ENCODE measurements around the gene OSCP1.

The OSCP1 gene

DNA sequence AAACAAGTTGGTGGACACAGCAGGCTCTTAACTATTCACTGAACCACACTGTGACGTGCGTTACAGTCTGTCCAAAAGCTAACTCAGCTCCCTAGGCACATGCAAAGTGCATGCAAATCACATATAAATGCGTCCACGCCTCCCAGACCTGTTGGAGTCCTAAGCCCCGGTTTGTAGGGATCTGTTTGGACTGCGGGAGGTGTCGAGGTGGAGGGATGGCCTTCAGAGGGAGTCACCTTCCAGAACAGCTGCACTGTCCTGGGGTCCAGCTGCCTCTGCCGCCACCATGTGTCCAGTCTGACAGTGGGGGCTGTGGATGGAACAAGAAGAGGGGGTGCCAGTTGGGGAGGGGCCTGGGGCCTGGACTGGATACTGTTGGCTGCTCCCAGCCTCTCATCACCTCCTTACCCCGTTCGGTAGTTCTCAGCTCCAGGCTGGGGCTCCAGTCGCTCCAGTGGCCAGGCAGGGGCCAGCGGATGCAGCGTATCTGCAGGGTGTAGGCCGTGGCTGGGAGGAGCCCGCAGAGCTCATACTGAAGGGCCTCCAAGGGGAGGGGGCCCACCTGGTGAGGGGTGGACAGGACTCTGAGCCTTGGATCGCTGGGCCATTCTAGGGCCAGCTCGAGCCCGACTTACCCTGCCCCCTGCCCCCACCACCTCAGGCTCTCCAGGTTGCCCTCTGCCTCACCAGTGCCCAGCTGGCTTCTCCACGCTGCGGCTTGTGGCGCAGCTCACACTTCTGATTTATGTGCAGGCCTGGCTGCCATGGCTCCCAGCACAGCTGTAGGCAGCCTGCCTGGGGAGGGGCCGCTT lies 21.8 kb upstream of the OSCP1 start:
- Histone ChIP-seq H3K4me3 (ENCODE audit: low read depth in 1 of 2, low read length in 2 of 2) (no peak overlapping the region), H3K4me1 (ENCODE audit: insufficient read depth, low read length) (no peaks in the 10 kb centered on the region), H3K27me3 (ENCODE audit: control insufficient read depth in 1 of 2, insufficient read depth in 2 of 2, low read length in 2 of 2) (no peaks in the 10 kb centered on the region), H3K9ac (ENCODE audit: low read length) (no peak overlapping the region), H3K27ac (ENCODE audit: low read depth, low read length) (no peak overlapping the region), H3K9me3 (ENCODE audit: low read length) (no peaks in the 10 kb centered on the region), H3K36me3 (ENCODE audit: insufficient read depth, low read length) (no peaks in the 10 kb centered on the region)

DNA sequence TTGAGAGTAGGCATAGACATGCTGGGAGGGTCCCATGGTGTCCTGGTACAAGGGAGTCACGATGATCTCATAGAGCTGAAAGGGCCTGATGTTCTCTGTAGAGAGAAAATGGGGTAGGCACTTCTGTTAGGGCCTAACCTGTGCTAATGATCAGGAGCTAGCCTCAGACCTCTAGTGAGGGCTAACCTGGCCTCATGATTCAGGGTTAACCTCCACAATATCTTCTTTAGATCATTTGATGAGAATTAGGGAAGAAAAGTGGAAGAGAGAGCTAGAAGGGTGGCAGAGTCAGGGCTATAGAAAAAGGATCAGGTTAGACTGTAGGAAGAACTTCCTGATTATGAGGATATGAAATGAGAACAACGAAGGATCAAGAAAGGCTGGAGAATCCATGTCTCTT lies 18.9 kb upstream of the OSCP1 start:
- Histone ChIP-seq H3K9ac (ENCODE audit: low read length) (no peak overlapping the region), H3K36me3 (ENCODE audit: insufficient read depth, low read length) (no peaks in the 10 kb centered on the region), H3K9me3 (ENCODE audit: low read length) (no peaks in the 10 kb centered on the region), H3K4me1 (ENCODE audit: insufficient read depth, low read length) (peaks cover 9% of the 10 kb centered on the region), H3K4me3 (ENCODE audit: low read depth in 1 of 2, low read length in 2 of 2) (no peak overlapping the region), H3K27ac (ENCODE audit: low read depth, low read length) (no peak overlapping the region), H3K27me3 (ENCODE audit: control insufficient read depth in 1 of 2, insufficient read depth in 2 of 2, low read length in 2 of 2) (no peaks in the 10 kb centered on the region)

DNA sequence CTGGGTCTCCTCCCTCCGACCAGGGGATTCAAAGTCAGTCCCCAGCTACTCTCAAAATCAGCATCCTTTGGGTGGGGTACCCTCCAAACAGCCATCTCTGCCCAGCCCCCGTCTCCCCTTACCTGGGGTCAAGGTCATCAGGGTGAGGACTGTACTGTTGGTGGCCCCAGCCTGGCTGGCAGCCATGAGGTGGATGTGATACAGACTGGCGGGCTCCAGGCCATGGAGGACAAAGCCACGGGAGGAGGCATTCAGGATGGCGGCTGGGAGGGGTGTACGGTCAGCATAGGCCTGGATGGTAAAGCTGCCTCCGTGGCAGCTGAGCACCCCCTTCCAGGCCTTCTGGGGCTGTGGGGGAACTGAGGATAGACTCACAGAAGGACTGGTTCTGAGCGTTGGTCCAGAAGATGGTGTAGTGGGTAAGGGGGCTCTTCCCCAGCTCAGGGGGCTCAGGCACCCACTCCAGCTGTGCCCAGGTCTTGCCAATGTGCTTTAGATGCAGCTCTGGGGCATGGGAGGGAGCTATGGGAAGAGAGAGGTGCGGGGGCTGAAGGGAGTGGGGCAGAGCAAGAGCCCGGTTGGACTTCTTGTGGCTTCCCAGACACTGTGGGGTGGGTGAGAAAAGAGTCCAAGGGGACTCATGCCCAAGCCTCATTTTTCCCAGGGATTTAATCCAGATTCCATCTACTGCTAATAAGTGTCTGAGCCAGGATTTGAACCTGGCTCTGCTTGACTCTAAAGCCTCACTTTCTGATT lies 17.6 kb upstream of the OSCP1 start:
- H3K36me3 ChIP-seq (ENCODE audit: insufficient read depth, low read length) = no peaks in the 10 kb centered on the region
- H3K9me3 ChIP-seq (ENCODE audit: low read length) = no peaks in the 10 kb centered on the region
- H3K27me3 ChIP-seq (ENCODE audit: control insufficient read depth in 1 of 2, insufficient read depth in 2 of 2, low read length in 2 of 2) = no peaks in the 10 kb centered on the region
- H3K4me3 ChIP-seq (ENCODE audit: low read depth in 1 of 2, low read length in 2 of 2) = no peak overlapping the region
- H3K27ac ChIP-seq (ENCODE audit: low read depth, low read length) = no peak overlapping the region
- H3K9ac ChIP-seq (ENCODE audit: low read length) = no peak overlapping the region
- peaks cover 16% of the 10 kb centered on the region for H3K4me1 ChIP-seq (ENCODE audit: insufficient read depth, low read length)

- peaks cover 16% of the 10 kb centered on the region for H3K4me1 ChIP-seq (ENCODE audit: insufficient read depth, low read length)
- H3K9me3 ChIP-seq (ENCODE audit: low read length) = no peaks in the 10 kb centered on the region
- no peak overlapping the region for H3K27ac ChIP-seq (ENCODE audit: low read depth, low read length)
- no peak overlapping the region for H3K4me3 ChIP-seq (ENCODE audit: low read depth in 1 of 2, low read length in 2 of 2)
- peaks cover 5% of the 10 kb centered on the region for H3K36me3 ChIP-seq (ENCODE audit: insufficient read depth, low read length)
- H3K9ac ChIP-seq (ENCODE audit: low read length) = no peak overlapping the region
- H3K27me3 ChIP-seq (ENCODE audit: control insufficient read depth in 1 of 2, insufficient read depth in 2 of 2, low read length in 2 of 2) = no peaks in the 10 kb centered on the region
Observed at GRCh38 chr1:36467027-36467410, 16.8 kb upstream of the OSCP1 start.

DNA sequence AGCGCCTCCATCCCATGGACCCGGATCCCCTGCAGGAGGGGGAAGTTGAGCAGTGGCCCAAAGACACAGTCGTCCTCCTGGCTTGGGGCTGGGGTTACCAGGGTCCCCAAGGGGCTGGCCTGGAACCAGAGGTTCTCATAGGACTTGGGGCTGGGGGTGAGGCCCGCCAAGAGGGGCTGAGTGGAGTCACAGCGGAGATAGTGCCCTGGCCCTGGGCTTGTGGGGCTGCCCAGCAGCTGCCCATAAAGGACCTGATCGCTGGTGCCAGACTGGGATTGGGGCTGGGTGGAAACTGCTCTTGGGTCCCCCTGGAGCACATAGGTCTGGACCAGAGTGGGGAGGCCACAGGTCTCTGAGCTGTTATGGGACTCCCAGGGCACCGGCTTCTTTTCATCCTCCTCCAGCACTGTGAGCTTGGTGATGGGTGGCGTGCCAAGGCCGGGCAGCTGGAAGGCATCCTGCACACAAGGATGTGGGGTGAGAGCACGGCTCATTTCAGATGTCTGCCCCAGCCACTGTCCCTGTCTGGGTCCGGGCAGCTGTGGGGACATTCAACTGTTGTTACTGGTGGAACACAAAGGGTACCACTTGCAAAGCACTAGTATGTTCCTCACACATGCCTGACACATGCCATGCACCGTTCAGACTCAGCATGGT lies 16.2 kb upstream of the OSCP1 start:
- Histone ChIP-seq H3K27ac (ENCODE audit: low read depth, low read length) (no peak overlapping the region), H3K9ac (ENCODE audit: low read length) (no peak overlapping the region), H3K4me1 (ENCODE audit: insufficient read depth, low read length) (peaks cover 16% of the 10 kb centered on the region), H3K4me3 (ENCODE audit: low read depth in 1 of 2, low read length in 2 of 2) (no peak overlapping the region), H3K36me3 (ENCODE audit: insufficient read depth, low read length) (peaks cover 10% of the 10 kb centered on the region), H3K9me3 (ENCODE audit: low read length) (no peaks in the 10 kb centered on the region), H3K27me3 (ENCODE audit: control insufficient read depth in 1 of 2, insufficient read depth in 2 of 2, low read length in 2 of 2) (no peaks in the 10 kb centered on the region)

DNA sequence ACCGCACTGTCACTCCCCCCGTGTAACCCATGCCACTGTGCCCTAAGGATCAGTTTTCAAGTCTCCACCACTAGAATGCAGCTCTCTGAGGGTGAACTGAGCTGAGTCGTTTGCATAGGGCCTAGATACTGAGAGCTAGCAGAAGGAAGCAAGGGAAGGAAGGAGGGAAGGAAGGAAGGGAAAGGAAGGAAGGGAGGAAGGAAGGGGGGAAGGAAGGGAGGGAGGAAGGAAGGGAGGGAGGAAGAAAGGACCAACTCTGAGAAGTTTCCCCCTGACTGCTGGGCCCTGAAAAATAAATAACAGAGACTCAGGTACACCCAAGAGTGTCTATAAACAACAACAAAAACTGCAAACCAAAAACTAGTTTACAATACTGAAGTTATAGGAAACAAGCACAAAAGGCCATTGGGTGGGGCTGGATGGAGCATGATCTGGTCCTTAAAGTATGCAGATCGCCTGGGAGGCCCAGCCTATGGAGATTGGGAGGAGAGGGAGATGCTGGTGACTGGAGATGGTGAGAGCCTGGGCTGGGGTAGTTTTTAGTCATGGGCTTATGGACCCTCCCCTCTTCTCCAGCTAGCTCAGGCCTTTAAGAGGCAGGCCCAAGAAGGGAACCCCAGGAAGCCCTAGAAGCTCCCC lies 15.6 kb upstream of the OSCP1 start:
- Histone ChIP-seq H3K36me3 (ENCODE audit: insufficient read depth, low read length) (peaks cover 16% of the 10 kb centered on the region), H3K27me3 (ENCODE audit: control insufficient read depth in 1 of 2, insufficient read depth in 2 of 2, low read length in 2 of 2) (no peaks in the 10 kb centered on the region), H3K4me1 (ENCODE audit: insufficient read depth, low read length) (peaks cover 16% of the 10 kb centered on the region), H3K9me3 (ENCODE audit: low read length) (no peaks in the 10 kb centered on the region), H3K4me3 (ENCODE audit: low read depth in 1 of 2, low read length in 2 of 2) (no peak overlapping the region), H3K27ac (ENCODE audit: low read depth, low read length) (no peak overlapping the region), H3K9ac (ENCODE audit: low read length) (no peak overlapping the region)

DNA sequence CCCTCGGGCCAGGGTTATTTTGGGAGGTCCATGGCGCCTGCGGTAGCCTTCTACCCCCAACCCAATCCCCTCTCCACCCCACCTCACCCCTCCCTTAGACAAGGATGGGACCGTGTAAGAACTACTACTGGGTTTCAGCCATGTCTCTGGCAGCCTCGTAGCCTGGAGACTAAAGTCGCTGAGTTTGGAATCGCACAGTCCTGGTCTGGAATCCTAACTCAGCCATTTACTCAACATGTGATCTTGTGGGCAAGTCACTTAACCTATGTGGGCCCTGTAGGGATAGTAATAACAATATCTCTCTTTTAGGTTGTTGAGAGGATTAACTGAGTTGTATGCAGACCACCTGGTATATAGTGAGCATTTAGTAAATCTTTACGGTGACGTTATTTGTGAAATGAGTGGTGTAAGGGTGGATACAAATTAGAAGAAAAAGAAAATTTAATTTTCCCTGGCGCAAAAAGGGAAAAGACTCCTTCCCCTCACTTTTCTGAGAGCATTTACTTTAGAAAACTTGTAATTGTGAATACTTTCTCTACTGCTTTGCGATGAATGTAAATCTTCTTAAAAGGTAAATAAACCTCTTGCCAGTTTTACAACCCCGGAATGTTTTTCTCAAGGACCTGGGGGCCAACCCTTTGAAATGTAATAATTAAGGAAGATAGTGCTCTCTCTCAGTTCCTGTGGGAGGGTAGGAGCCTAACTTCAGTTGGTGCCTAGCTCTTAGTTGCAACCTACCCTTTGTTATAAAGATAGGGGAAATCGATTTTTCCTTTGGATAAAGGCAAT lies 14.5 kb upstream of the OSCP1 start:
- Histone ChIP-seq H3K9ac (ENCODE audit: low read length) (peak overlapping the region; percentile 92), H3K4me3 (ENCODE audit: low read depth in 1 of 2, low read length in 2 of 2) (peak overlapping the region; percentile 93 to 98), H3K27ac (ENCODE audit: low read depth, low read length) (peak overlapping the region; percentile 95), H3K27me3 (ENCODE audit: control insufficient read depth in 1 of 2, insufficient read depth in 2 of 2, low read length in 2 of 2) (no peaks in the 10 kb centered on the region), H3K36me3 (ENCODE audit: insufficient read depth, low read length) (peaks cover 24% of the 10 kb centered on the region), H3K4me1 (ENCODE audit: insufficient read depth, low read length) (peaks cover 16% of the 10 kb centered on the region), H3K9me3 (ENCODE audit: low read length) (no peaks in the 10 kb centered on the region)

DNA sequence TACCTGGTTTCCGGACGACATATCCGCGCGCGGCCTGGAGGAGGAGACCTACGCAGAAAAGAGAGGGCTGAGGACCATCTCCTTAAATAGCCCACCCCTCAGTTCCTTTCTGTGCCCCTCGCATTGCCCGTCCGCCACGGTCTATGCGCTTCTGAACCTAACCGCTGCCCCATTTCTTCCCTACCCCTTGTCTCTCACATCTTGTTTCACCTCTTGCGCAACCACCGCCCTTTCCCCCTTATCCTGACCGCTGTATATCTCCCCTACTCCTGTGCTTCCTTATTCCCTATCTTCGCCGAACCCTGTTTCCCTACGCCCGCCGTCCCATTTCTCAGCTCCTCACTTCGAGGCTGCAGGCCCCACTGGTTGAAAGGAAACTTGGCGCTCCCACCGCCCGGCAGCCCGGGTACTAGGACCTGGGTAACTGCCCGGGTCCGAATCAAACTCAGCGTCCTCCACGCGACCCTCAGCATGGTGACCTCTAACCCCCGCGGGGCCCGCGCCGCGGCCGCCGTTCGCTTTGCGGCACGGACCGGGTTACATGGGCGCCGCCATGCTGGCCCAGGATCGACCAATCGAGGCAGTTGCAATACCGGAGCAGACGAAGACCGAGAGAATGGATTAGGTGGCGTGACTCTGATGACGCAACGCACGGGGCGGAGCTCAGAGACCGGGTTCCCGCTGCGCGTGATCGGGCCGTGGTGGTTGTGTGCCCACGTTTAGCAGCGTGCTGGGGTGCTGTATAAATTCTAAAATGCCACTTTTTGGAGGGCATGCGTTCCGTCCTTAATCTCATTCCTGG lies 13.8 kb upstream of the OSCP1 start, which contains the start of gene MRPS15:
Gene MRPS15, minus strand, starts transcription at position 582 of the 802 bp plus-strand sequence. Its CDS starts 109 bp downstream, at position 473.
- H3K9me3 ChIP-seq (ENCODE audit: low read length) = no peaks in the 10 kb centered on the region
- H3K4me1 ChIP-seq (ENCODE audit: insufficient read depth, low read length) = peaks cover 16% of the 10 kb centered on the region
- no peaks in the 10 kb centered on the region for H3K27me3 ChIP-seq (ENCODE audit: control insufficient read depth in 1 of 2, insufficient read depth in 2 of 2, low read length in 2 of 2)
- peak within 1 kb of the TSS; percentile 93 to 98 for H3K4me3 ChIP-seq (ENCODE audit: low read depth in 1 of 2, low read length in 2 of 2)
- H3K9ac ChIP-seq (ENCODE audit: low read length) = peak within 1 kb of the TSS; percentile 92
- H3K27ac ChIP-seq (ENCODE audit: low read depth, low read length) = peak within 1 kb of the TSS; percentile 95
- H3K36me3 ChIP-seq (ENCODE audit: insufficient read depth, low read length) = peaks cover 30% of the 10 kb centered on the region

DNA sequence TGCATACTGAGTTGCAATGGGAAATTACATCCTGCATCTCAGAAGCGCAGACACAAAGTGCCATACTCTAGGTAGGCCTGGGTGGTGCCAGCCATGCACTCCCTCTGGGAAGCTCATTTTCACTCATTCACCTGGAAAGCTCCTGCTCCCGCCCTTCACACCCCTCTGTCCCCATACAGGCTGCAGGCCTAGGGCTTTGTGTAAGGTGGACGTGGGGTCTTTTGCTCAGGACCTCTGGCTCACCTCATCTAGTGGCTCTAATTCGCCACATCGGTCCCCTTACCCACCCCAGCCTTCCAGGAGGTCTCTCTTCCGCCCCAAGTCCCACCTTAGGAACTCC lies 13.2 kb upstream of the OSCP1 start:
- Histone ChIP-seq H3K4me1 (ENCODE audit: insufficient read depth, low read length) (peaks cover 16% of the 10 kb centered on the region), H3K9ac (ENCODE audit: low read length) (peak overlapping the region; percentile 92), H3K27me3 (ENCODE audit: control insufficient read depth in 1 of 2, insufficient read depth in 2 of 2, low read length in 2 of 2) (no peaks in the 10 kb centered on the region), H3K27ac (ENCODE audit: low read depth, low read length) (peak overlapping the region; percentile 56), H3K4me3 (ENCODE audit: low read depth in 1 of 2, low read length in 2 of 2) (peak overlapping the region; percentile 93 to 98), H3K36me3 (ENCODE audit: insufficient read depth, low read length) (peaks cover 36% of the 10 kb centered on the region), H3K9me3 (ENCODE audit: low read length) (no peaks in the 10 kb centered on the region)

- peaks cover 65% of the 10 kb centered on the region for H3K36me3 ChIP-seq (ENCODE audit: insufficient read depth, low read length)
- no peak overlapping the region for H3K27ac ChIP-seq (ENCODE audit: low read depth, low read length)
- no peak overlapping the region for H3K9ac ChIP-seq (ENCODE audit: low read length)
- H3K27me3 ChIP-seq (ENCODE audit: control insufficient read depth in 1 of 2, insufficient read depth in 2 of 2, low read length in 2 of 2) = no peaks in the 10 kb centered on the region
- H3K4me3 ChIP-seq (ENCODE audit: low read depth in 1 of 2, low read length in 2 of 2) = no peak overlapping the region
- no peaks in the 10 kb centered on the region for H3K9me3 ChIP-seq (ENCODE audit: low read length)
- peaks cover 8% of the 10 kb centered on the region for H3K4me1 ChIP-seq (ENCODE audit: insufficient read depth, low read length)
Observed at GRCh38 chr1:36458910-36459309, 8.7 kb upstream of the OSCP1 start.

Data from muscle layer of colon (tissue), 2 donors.